T-helper 22 cell (primary cell): ENCODE data around the gene SETBP1.

ENCODE experiments used
- DNase-seq: peaks from one replicate; pipeline ENCODE4 v3.0.0-alpha.2; 2020; ENCODE audit warnings: low read depth

Gene SETBP1

DNA sequence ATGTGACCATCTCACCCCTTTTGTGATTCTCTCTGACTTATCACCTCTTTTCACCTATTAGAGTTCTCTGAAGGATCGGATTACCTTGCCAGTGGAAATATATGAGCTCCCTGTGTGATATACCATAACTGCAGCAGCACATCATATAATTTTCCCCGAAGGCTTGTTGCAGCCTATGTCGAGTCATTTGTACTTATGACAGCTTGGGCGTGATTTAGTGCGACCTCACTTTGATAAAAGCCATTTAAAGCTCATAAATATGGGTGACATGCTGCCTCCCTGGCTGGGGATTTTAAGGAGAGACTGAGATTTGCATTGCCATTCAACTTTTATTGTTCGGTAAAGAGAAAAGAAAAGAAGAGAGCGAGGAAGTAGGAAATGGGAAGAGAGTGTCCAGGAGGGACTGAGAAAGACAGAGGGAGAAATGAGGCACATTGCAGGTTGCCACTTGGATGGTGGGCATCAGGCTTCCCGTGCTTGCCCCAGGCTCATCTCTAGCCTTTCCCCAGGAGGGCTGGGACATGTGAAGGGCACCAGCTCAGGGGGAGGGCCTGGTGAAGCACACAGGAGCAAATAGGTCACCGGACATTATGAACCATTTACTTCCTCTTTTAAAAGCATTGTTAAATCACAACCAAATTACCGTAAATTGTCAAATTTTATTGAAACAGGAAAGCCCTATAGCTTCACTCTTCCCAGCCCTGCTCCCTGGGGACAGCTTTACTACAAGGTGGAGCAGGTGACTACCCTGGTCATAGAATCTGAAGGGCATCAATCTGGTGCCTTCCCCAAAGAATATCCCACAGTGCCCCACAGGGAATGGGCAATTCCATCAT is 161.3 kb downstream of the SETBP1 start:
- no peak for DNase-seq

- DNase-seq = no peak
Observed at GRCh38 chr18:44842588-44843412, 162.1 kb downstream of the SETBP1 start.

DNA sequence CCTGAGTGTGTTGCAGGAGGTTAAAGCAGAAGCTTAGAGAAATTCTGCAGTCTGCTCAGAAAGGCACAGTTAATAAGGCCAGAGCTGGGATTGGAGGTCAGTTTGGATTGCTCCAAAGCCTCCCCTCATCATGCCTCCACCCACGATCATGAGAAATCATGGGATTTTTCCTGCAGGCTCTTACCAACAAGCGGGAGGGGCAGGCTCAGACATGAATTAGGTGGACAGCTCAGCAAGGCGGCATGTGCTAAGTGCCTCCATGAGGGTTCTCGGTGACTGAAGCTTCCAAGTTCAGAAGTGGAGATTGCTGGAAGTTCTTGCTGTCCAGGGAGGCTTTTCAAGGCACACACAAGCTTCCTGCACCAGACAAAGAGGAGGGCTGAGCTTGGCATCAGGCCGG is 163.8 kb downstream of the SETBP1 start:
- DNase-seq = no peak

DNA sequence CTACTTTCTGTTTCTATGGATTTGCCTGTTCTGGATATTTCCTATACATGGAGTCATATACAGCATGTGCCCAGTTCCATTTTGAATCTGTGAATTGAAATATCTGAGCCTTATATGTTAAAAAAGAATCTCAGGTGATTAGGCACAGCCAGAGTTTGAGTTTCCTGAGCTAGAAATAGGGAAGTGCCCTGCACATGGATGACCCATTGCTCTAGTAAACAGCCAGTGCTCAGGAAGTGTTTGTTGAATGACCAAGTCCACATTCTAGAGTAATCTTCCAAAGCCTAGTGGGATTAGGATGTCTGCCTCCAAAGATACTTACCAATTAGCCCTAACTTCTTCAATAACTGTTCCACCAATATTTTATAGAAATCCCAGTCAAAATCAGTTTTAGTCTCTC is 165.8 kb downstream of the SETBP1 start:
- no peak for DNase-seq

DNA sequence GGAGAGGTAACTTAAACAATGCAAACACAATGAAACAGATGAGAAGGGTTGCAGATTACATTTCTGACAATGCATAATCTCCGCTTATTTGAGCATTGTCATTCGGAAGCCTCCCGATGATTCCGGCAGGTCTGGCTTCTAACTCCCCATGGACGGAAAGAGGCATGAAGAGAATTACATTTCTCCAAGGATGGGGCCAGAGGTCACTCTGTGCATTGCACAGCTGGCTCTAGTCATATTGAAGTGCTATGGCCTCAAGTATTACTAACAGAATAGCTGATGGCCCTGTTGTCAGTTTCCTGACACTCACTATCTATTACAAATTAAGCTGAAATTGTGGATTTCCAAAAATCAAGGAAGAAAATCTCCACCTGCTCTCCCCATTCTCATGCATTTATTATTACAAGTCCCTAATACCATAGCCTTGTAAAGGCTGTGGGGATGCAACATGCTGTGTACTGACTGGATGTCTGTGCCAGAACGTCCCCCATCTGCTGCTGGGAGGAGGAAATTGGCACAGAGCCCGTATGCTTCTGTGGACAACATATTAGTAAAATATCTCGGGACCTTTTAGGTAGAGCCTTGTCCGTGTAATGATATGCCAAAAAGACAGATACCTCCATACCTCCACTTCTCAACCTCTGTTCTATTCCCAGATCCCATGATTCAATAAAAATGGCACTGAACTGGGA is 168.1 kb downstream of the SETBP1 start:
- DNase-seq = no peak

DNA sequence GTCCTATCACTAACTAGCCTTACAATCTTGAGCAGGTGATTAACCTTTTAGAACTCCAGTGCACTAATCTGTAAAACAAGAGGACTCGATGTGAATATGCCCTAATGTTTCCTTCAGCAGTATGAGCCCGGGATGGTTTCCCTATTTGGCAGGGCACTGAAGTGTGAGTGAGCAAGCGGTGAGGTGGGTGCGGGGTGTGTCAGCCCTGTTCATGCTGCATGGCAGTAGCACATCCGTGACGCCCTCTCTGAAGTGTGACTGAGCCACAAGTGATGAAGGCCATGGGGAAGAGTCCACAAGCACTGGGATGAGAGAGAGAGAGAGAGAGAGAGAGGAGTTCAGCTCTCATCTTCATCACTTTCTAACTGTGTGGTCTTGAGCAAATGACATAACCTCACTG is 168.7 kb downstream of the SETBP1 start:
- no peak for DNase-seq

GRCh38 chr18:44850001-44850400 is 169.3 kb downstream of the SETBP1 start:
- DNase-seq = no peak

- no peak for DNase-seq
Observed at GRCh38 chr18:44851856-44852621, 171.4 kb downstream of the SETBP1 start.

DNA sequence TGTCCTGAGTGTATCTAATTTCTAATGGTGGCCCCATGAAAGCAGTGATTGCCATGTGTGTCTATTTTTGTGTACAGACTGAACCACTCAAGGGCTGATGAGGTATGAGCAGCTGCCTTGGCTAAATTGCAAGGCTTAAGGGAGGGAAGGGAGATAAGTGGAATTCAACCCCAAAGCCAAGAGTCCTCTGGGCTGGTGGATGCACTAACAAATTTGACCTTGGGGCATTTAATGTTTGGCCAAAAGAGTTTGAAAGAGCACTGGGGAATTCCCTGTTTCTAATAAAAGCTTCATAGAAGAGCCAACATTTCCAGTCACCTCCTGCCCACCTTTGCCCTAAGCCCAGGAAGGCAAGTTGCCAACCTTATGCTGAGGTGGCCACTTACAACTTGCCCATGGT is 172.1 kb downstream of the SETBP1 start:
- DNase-seq = no peak

DNA sequence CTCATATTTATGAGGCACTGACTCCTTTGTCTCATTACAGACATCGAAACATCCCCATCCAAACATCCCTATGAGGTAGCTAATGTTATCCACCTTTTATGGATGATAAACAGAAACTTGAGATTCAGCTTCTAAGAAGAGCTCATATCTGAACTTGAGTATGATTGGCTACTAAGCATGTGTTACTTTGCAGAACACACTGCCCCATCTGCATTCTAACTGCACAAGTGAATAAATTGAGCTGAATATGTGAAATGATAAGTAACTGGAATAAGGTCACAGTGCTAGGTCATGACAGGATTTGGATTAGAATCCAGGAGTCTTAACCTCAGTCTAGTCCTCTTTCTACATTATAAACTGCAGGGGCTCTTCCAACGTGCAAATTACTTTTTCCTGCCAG is 172.7 kb downstream of the SETBP1 start:
- DNase-seq = no peak

DNA sequence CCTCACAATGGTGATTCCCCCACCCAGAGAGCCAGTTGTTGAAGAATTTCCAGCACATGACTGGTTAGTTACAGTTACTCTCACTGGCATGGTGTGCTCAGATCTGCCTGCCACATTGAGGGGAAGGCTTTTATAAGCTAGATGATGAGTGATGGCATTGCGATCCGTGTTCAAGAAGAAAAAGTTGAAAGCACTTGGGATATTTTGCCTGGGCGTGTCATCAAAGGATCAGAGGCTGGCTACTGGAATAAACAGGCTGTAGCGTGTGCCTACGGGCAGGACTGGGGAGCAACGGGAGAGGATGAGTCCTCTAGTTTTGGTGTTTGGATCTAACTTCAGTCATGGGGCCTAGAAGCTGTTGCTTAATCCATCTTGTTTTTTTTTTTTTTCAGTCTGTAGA is 175.0 kb downstream of the SETBP1 start:
- no peak for DNase-seq

GRCh38 chr18:44856157-44856556 is 175.5 kb downstream of the SETBP1 start:
- no peak for DNase-seq

- DNase-seq = no peak
Observed at GRCh38 chr18:44857081-44857480, 176.4 kb downstream of the SETBP1 start.

GRCh38 chr18:44857744-44858491 is 177.2 kb downstream of the SETBP1 start:
- no peak for DNase-seq

- no peak for DNase-seq
Observed at GRCh38 chr18:44859263-44859662, 178.6 kb downstream of the SETBP1 start.

- no peak for DNase-seq
Observed at GRCh38 chr18:44859751-44860439, 179.2 kb downstream of the SETBP1 start.

- no peak for DNase-seq
Observed at GRCh38 chr18:44862112-44862511, 181.4 kb downstream of the SETBP1 start.

- no peak for DNase-seq
Observed at GRCh38 chr18:44866103-44866502, 185.4 kb downstream of the SETBP1 start.

- DNase-seq = no peak
Observed at GRCh38 chr18:44869533-44869932, 188.8 kb downstream of the SETBP1 start.

GRCh38 chr18:44870631-44871502 is 190.2 kb downstream of the SETBP1 start:
- DNase-seq = no peak
